HEK293 (cell line): Measurements from ENCODE around the gene LRP1B.

Source experiments
- CTCF ChIA-PET: fragments of 350-600 bp; formaldehyde crosslinking; extraction: SDS; loops from one replicate; lab custom pipeline; 2021; ENCODE audit warnings: antibody characterized with exemption; lab: Yijun Ruan, JAX
- POLR2A ChIA-PET: fragments of 300-600 bp; formaldehyde crosslinking; extraction: SDS; loops from one replicate; lab custom pipeline; 2020; ENCODE audit warnings: antibody characterized with exemption, inconsistent platforms; lab: Yijun Ruan, JAX
- H3K27ac ChIP-seq: fragments of 200-500 bp; sonication (Bioruptor generic); 2 replicates; pipeline ENCODE4 v1.5.1; 2014; ENCODE audit warnings: low read depth, low read length, control low read depth, inconsistent platforms; ENCODE audit errors: extremely low read depth
- H3K36me3 ChIP-seq, 2 experiments: fragments of 200-500 bp in 1 of 2; sonication (Bioruptor generic) in 1 of 2; 1 replicate in 1 of 2; 2 replicates in 1 of 2; pipeline ENCODE4 v1.5.1; 2014 to 2017; ENCODE audit warnings: inconsistent platforms in 2 of 2, low read length in 2 of 2; ENCODE audit not compliant: control insufficient read depth in 2 of 2, insufficient read depth in 1 of 2
- H3K4me1 ChIP-seq: fragments of 200-500 bp; sonication (Bioruptor generic); 2 replicates; pipeline ENCODE4 v1.5.1; 2014; ENCODE audit warnings: mild to moderate bottlenecking, low read length, inconsistent platforms; ENCODE audit not compliant: control insufficient read depth, insufficient read depth
- H3K4me3 ChIP-seq: 2 replicates; pipeline ENCODE4 v1.5.1; 2011; ENCODE audit warnings: low read depth, mild to moderate bottlenecking, control low read depth, low read length, moderate library complexity
- H3K9me3 ChIP-seq: fragments of 200-500 bp; sonication (Bioruptor generic); 2 replicates; pipeline ENCODE4 v1.5.1; 2014; ENCODE audit warnings: low read depth, low read length, inconsistent platforms; ENCODE audit not compliant: control insufficient read depth, insufficient read depth
- CTCF ChIP-seq: fragments of 450-650 bp; formaldehyde crosslinking; IDR thresholded peaks from 2 replicates; pipeline ENCODE4 v1.5.1; 2016; ENCODE audit warnings: missing biosample characterization, missing genetic modification characterization
- HOXD13 ChIP-seq: sonication (generic); formaldehyde crosslinking; IDR thresholded peaks from 2 replicates; pipeline ENCODE4 v1.8.0; 2022; ENCODE audit warnings: missing genetic modification reagents, borderline replicate concordance
- IKZF3 ChIP-seq: fragments of 450-650 bp; IDR thresholded peaks from 2 replicates; pipeline ENCODE4 v1.5.0; 2018; ENCODE audit warnings: missing biosample characterization, mild to moderate bottlenecking, missing genetic modification characterization, moderate library complexity
- KLF1 ChIP-seq: fragments of 450-650 bp; formaldehyde crosslinking; IDR thresholded peaks from 2 replicates; pipeline ENCODE4 v1.5.1; 2016; ENCODE audit warnings: missing biosample characterization, missing genetic modification characterization
- MEIS1 ChIP-seq: sonication (generic); formaldehyde crosslinking; IDR thresholded peaks from 2 replicates; pipeline ENCODE4 v1.8.1; 2022; ENCODE audit warnings: missing genetic modification reagents, mild to moderate bottlenecking, borderline replicate concordance
- MZF1 ChIP-seq: fragments of 450-650 bp; formaldehyde crosslinking; IDR thresholded peaks from 2 replicates; pipeline ENCODE4 v1.5.1; 2017; ENCODE audit warnings: missing biosample characterization, missing genetic modification characterization, borderline replicate concordance
- TRIM28 ChIP-seq: IDR thresholded peaks from 2 replicates; pipeline ENCODE4 v1.6.1; 2011; ENCODE audit warnings: low read length, control low read depth, borderline replicate concordance
- WT1 ChIP-seq: fragments of 450-650 bp; formaldehyde crosslinking; IDR thresholded peaks from 2 replicates; pipeline ENCODE4 v1.5.1; 2016; ENCODE audit warnings: missing biosample characterization, missing genetic modification characterization
- ZBTB17 ChIP-seq: fragments of 450-650 bp; formaldehyde crosslinking; IDR thresholded peaks from 2 replicates; pipeline ENCODE4 v1.5.1; 2016; ENCODE audit warnings: missing biosample characterization, missing genetic modification characterization
- ZFP69B ChIP-seq: fragments of 450-650 bp; formaldehyde crosslinking; IDR thresholded peaks from 2 replicates; pipeline ENCODE4 v1.5.1; 2016; ENCODE audit warnings: missing biosample characterization, missing genetic modification characterization
- ZIC2 ChIP-seq: fragments of 450-650 bp; formaldehyde crosslinking; IDR thresholded peaks from 2 replicates; pipeline ENCODE4 v1.5.1; 2016; ENCODE audit warnings: missing biosample characterization, missing genetic modification characterization
- ZNF239 ChIP-seq: fragments of 450-650 bp; formaldehyde crosslinking; IDR thresholded peaks from 2 replicates; pipeline ENCODE4 v1.5.1; 2016; ENCODE audit warnings: missing biosample characterization, missing genetic modification characterization
- ZNF26 ChIP-seq: fragments of 450-650 bp; formaldehyde crosslinking; IDR thresholded peaks from 2 replicates; pipeline ENCODE4 v1.5.1; 2016; ENCODE audit warnings: missing biosample characterization, missing genetic modification characterization
- ZNF549 ChIP-seq: fragments of 450-650 bp; IDR thresholded peaks from 2 replicates; pipeline ENCODE4 v1.5.1; 2018; ENCODE audit warnings: missing biosample characterization, missing genetic modification characterization, mild to moderate bottlenecking, inconsistent platforms, moderate library complexity
- ZNF624 ChIP-seq: fragments of 450-650 bp; formaldehyde crosslinking; IDR thresholded peaks from 2 replicates; pipeline ENCODE4 v1.5.1; 2017; ENCODE audit warnings: missing biosample characterization, missing genetic modification characterization
- ZNF704 ChIP-seq: fragments of 450-650 bp; formaldehyde crosslinking; IDR thresholded peaks from 2 replicates; pipeline ENCODE4 v1.5.1; 2016; ENCODE audit warnings: missing biosample characterization, missing genetic modification characterization
- TF ChIP-seq, protein P1 (sequence below): fragments of 450-650 bp; formaldehyde crosslinking; IDR thresholded peaks from 2 replicates; pipeline ENCODE4 v1.5.1; 2016; ENCODE audit warnings: missing biosample characterization, missing genetic modification characterization, borderline replicate concordance
- TF ChIP-seq, protein P2 (sequence below): fragments of 450-650 bp; formaldehyde crosslinking; IDR thresholded peaks from 2 replicates; pipeline ENCODE4 v1.5.1; 2017; ENCODE audit warnings: missing biosample characterization, missing genetic modification characterization

The LRP1B gene

GRCh38 chr2:140714586-140714985 lies 1416.2 kb downstream of the LRP1B start:
- Histone ChIP-seq H3K36me3 (no peaks in the 10 kb centered on the region), H3K27ac (no peak overlapping the region), H3K9me3 (no peaks in the 10 kb centered on the region), H3K4me3 (no peak overlapping the region), H3K4me1 (peaks cover 6% of the 10 kb centered on the region; the same call in 1 of the 2 replicates)
- CTCF ChIA-PET = no interaction called here
- TF ChIP-seq HOXD13 (CRISPR knock-in tag) (no peak), WT1 (tag by site-specific recombination) (no peak), ZBTB17 (tag by site-specific recombination) (no peak), IKZF3 (tag by site-specific recombination) (no peak), MEIS1 (no peak), ZNF549 (no peak)
- POLR2A ChIA-PET = no interaction called here

DNA sequence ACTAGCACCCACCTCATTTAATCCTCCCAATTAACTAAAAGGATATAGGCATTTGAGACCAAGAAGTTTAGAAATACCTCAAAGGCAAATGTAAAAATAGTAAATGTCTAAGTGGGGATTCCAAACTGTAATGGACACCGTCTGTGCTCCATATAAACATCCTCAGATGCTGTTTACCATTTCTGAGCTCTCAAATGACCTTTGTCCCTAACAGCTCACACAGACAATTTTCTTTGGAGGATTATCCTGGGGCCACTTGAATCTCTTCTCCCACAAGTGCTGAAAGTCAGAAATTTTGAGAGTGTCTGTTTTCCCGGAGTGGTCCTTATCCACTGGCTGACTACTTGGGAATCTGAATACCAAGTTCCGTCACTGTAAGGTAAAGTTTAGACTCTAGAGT lies 1418.9 kb downstream of the LRP1B start:
- Histone ChIP-seq H3K4me3 (no peak overlapping the region), H3K27ac (no peak overlapping the region), H3K36me3 (no peaks in the 10 kb centered on the region), H3K9me3 (no peaks in the 10 kb centered on the region), H3K4me1 (no peaks in the 10 kb centered on the region)
- ChIA-PET CTCF (no interaction called here), POLR2A (no interaction called here)
- TF ChIP-seq, protein P1, sequence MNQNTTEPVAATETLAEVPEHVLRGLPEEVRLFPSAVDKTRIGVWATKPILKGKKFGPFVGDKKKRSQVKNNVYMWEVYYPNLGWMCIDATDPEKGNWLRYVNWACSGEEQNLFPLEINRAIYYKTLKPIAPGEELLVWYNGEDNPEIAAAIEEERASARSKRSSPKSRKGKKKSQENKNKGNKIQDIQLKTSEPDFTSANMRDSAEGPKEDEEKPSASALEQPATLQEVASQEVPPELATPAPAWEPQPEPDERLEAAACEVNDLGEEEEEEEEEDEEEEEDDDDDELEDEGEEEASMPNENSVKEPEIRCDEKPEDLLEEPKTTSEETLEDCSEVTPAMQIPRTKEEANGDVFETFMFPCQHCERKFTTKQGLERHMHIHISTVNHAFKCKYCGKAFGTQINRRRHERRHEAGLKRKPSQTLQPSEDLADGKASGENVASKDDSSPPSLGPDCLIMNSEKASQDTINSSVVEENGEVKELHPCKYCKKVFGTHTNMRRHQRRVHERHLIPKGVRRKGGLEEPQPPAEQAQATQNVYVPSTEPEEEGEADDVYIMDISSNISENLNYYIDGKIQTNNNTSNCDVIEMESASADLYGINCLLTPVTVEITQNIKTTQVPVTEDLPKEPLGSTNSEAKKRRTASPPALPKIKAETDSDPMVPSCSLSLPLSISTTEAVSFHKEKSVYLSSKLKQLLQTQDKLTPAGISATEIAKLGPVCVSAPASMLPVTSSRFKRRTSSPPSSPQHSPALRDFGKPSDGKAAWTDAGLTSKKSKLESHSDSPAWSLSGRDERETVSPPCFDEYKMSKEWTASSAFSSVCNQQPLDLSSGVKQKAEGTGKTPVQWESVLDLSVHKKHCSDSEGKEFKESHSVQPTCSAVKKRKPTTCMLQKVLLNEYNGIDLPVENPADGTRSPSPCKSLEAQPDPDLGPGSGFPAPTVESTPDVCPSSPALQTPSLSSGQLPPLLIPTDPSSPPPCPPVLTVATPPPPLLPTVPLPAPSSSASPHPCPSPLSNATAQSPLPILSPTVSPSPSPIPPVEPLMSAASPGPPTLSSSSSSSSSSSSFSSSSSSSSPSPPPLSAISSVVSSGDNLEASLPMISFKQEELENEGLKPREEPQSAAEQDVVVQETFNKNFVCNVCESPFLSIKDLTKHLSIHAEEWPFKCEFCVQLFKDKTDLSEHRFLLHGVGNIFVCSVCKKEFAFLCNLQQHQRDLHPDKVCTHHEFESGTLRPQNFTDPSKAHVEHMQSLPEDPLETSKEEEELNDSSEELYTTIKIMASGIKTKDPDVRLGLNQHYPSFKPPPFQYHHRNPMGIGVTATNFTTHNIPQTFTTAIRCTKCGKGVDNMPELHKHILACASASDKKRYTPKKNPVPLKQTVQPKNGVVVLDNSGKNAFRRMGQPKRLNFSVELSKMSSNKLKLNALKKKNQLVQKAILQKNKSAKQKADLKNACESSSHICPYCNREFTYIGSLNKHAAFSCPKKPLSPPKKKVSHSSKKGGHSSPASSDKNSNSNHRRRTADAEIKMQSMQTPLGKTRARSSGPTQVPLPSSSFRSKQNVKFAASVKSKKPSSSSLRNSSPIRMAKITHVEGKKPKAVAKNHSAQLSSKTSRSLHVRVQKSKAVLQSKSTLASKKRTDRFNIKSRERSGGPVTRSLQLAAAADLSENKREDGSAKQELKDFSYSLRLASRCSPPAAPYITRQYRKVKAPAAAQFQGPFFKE (tag by site-specific recombination) = no peak
- peak; percentile 34; the same call in 1 of the 2 replicates for TF ChIP-seq MZF1 (tag by site-specific recombination)

DNA sequence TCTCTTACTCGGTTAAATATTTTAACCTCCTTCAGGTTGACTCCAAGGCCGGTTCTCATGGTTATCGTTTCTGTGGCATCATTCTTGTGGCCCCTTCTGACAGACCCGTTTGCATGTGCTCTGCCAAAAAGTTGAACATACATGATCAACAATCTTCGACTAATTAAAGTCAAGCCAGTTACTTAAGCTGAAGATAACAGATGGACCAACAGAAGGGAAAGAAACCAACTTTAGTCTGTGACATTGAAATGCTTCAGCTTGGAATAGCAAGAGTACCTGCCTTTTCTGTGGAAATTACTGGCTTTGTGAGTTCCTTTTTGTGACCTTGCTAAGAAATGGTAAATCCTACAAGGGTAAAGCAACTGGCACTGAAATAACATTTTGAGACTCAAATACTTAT lies 1429.1 kb downstream of the LRP1B start:
- no peak overlapping the region for H3K27ac ChIP-seq
- H3K9me3 ChIP-seq = no peaks in the 10 kb centered on the region
- ChIA-PET CTCF (interaction anchor here (0.7 kb wide), 1 partner anchor 46 kb away, joined by 3 read pairs; no protein-coding TSS in a partner anchor), POLR2A (no interaction called here)
- no peaks in the 10 kb centered on the region for H3K4me1 ChIP-seq
- TF ChIP-seq ZNF26 = no peak
- no peak overlapping the region for H3K4me3 ChIP-seq
- H3K36me3 ChIP-seq = no peaks in the 10 kb centered on the region

- H3K4me3 ChIP-seq = no peak overlapping the region
- ChIA-PET CTCF (interaction anchor here (0.6 kb wide), 1 partner anchor 643 kb away, joined by 6 read pairs; no protein-coding TSS in a partner anchor), POLR2A (no interaction called here)
- H3K9me3 ChIP-seq = no peaks in the 10 kb centered on the region
- H3K36me3 ChIP-seq = no peaks in the 10 kb centered on the region
- no peaks in the 10 kb centered on the region for H3K4me1 ChIP-seq
- no peak overlapping the region for H3K27ac ChIP-seq
- TF ChIP-seq ZNF239 (tag by site-specific recombination) (no peak), KLF1 (tag by site-specific recombination) (no peak), CTCF (tag by site-specific recombination) (no peak), ZNF624 (tag by site-specific recombination) (no peak), ZNF704 (tag by site-specific recombination) (no peak), ZIC2 (tag by site-specific recombination) (no peak), TRIM28 (no peak), ZFP69B (tag by site-specific recombination) (no peak)
- TF ChIP-seq, protein P2, sequence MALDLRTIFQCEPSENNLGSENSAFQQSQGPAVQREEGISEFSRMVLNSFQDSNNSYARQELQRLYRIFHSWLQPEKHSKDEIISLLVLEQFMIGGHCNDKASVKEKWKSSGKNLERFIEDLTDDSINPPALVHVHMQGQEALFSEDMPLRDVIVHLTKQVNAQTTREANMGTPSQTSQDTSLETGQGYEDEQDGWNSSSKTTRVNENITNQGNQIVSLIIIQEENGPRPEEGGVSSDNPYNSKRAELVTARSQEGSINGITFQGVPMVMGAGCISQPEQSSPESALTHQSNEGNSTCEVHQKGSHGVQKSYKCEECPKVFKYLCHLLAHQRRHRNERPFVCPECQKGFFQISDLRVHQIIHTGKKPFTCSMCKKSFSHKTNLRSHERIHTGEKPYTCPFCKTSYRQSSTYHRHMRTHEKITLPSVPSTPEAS = no peak
Observed at GRCh38 chr2:140698636-140699035, 1432.2 kb downstream of the LRP1B start.
